GM12873 (cell line): ENCODE measurements around the gene SMAD9.

Experiments
- TF ChIP-seq, protein P1 (sequence below): IDR thresholded peaks from 2 replicates; pipeline ENCODE4 v1.5.1; 2012; ENCODE audit warnings: low read depth, mild to moderate bottlenecking, moderate library complexity, low read length, control low read depth; ENCODE audit not compliant: insufficient read depth; ENCODE audit errors: missing control alignments

SMAD9 gene

DNA sequence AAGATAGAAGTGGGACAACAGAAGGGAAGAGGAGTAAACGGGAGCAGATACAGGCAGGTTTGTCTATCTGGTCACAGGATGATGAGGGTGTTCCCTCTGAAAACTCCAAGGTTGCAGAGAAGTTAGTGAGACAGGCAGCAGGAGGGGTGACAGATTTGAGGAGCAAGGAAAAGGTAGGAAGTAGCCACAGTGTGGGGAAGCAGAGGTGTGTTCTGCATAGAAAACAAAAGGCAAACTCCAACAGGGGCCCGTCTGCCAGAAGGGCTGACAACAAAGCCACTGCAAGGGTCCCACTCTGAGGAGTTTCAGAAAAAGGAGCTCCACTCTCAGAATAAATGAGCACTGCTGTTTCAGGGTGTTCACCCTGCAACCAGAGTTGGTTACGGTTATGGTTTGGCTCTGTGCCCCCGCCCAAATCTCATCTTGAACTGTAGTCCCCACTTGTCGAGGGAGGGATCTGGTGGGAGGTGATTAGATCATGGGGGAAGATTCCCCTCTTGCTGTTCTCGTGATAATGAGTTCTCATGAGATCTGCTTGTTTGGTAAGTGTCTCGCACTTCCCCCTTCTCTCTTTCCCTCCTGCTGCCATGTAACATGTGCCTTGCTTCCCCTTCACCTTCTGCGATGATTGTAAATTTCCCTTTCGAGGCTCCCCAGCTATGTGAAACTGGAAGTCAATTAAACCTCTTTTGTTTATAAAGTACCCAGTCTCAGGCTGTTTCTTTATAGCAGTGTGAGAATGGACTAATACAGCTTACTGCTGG is 32.1 kb downstream of the SMAD9 start:
- TF ChIP-seq, protein P1, sequence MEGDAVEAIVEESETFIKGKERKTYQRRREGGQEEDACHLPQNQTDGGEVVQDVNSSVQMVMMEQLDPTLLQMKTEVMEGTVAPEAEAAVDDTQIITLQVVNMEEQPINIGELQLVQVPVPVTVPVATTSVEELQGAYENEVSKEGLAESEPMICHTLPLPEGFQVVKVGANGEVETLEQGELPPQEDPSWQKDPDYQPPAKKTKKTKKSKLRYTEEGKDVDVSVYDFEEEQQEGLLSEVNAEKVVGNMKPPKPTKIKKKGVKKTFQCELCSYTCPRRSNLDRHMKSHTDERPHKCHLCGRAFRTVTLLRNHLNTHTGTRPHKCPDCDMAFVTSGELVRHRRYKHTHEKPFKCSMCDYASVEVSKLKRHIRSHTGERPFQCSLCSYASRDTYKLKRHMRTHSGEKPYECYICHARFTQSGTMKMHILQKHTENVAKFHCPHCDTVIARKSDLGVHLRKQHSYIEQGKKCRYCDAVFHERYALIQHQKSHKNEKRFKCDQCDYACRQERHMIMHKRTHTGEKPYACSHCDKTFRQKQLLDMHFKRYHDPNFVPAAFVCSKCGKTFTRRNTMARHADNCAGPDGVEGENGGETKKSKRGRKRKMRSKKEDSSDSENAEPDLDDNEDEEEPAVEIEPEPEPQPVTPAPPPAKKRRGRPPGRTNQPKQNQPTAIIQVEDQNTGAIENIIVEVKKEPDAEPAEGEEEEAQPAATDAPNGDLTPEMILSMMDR, result no peak

DNA sequence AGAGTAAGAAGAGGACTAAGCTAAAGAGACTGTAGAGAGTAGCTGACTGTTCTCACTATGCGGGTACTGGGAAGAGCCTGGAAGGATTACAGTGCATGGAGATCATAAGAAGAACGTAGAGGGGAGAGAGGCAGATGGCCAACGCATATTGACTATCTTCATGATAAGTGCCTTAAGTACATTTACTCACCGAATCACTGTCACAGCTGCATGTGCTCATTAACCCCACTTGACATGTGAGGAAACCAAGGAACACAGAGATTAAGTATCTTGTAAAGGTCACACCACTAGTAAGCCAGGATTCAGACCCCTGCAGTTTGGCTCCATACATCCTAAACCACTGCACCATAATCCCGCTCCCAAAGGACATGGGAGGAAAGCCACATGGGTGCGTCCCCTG is 34.1 kb downstream of the SMAD9 start:
- TF ChIP-seq, protein P1, result no peak

DNA sequence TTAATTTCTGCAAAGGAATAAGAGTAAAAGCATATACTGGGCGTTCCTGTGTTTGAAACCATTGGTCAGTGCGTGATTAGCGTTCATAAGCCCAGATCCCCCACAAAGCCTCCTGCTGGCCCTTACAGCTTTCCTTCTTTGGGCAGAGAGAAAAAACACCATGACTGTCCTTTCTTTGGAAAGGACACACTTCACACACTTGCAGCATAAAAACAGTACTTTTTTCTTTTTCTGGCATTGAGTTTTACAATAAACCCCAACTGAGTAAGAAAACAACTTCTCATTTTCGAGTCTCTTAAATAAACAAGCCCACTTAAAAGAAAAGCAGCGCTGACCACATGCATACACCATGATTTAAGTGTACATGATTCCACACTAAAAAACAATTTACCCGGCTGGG is 35.8 kb downstream of the SMAD9 start:
- TF ChIP-seq, protein P1, result no peak

DNA sequence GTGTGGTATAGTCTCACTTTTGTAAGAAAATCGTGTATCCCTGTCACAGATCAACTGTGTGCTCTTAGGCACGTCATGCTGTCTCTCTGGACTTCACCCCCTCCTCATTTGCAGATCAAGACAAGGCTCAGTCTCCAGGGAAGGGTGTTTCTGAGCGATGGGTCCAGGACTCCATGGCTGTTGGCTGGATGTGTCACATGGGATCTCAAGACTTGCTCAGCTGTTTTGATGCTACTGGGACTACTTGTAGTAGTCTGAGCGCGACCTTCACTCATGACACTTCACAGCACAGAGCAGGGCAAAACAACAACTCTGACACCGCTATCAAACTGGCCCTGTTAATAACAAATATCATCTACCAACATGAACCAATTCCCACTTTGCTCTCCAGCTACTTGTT is 36.2 kb downstream of the SMAD9 start:
- TF ChIP-seq, protein P1, result no peak

DNA sequence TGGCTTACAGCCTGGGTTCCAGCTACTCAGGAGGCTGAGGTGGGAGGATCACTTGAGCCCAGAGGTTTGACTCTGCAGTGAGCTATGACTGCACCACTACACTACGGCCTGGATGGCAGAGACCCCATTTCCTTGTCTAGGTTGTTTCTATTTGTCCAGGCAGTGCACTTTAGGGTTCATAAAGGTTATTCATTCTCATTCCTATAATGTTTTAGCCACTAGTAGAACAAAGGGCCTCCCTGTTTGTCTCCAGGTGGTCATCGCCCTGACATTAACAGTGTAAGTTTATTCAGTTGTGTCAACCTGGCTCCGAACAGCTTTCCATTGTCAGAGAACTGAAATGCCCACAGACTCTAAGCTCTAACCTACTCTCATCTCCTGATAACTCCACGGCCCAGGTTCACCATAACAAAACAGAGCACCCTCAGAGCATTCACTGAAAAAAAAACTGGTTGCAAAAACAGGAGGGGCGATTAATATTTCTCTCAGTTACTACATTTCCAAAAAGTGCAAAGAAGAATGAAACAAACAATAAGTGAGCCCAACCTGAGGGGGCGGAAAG is 37.1 kb downstream of the SMAD9 start:
- TF ChIP-seq, protein P1, result no peak

DNA sequence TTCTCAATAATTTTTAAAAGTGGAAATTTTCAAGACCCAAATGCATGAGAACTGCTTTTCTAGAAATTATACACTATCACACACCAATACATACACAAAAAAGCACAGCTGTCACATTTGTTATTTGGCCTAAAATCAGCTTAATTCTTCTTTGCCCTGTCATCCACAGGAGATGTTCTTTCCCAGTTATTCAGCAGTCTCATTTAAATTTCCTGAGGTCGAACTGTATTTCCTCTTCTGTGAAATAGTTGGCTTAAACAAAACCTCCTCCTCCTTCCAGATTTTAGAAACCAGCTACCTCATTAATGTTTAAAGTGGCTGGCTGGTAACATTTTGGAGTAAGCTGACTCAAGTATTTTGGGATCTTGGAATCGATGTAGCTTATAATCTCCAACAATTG is 39.1 kb downstream of the SMAD9 start:
- TF ChIP-seq, protein P1, result no peak

DNA sequence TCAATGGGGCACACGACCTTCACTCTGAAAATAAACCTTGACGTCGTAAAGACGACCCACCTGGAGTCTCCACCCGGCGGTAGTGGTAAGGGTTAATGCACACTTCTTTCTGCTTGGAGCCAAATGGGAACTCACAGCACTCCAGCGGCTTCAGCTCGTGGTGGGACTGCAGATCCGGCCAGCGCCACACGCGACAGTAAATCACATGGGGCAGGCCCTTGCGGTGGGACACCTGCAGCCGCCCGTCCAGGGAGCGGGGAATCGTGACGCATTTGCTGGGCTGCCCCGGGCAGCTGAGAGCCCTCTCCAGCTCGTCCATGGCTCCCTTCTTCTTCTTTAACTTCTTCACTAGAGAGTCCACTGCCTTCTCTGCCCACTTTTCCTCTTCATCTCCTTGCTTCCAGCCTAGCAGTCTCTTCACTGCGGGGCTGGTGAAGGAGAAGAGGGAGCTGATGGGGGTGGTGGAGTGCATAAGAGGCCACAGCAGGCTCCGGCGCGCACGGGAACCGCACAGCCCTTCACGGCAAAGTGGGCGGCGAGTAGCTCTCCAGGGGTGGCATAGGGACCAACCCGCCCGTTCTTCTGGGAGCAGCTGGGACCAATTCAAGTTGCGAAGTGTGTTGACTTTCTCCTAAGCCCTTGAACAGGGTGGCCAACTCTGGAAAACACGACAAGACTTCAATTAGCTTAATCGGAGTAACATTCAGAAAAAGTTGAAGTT is 40.7 kb downstream of the SMAD9 start:
- TF ChIP-seq, protein P1, result no peak
